CD4-positive, alpha-beta T cell treated with Interleukin-1 beta for 1 hour (primary cell): Measurements from ENCODE around the gene SLC18B1.

Experiments
- DNase-seq, 2 donors: peaks; one replicate each; pipeline ENCODE4 v3.0.0-alpha.2; 2020 to 2022

SLC18B1 gene

GRCh38 chr6:132797951-132798868 is at the start of gene SLC18B1:
Gene SLC18B1 (minus strand): TSS chr6:132798637. CDS start chr6:132798456, 181 bp downstream.
- DNase-seq = peak; percentile 20 to 44

GRCh38 chr6:132843316-132844035 is 45.0 kb upstream of the SLC18B1 start:
- no peak for DNase-seq

GRCh38 chr6:132841966-132842365 is 43.5 kb upstream of the SLC18B1 start:
- DNase-seq = no peak

GRCh38 chr6:132832891-132833290 is 34.5 kb upstream of the SLC18B1 start:
- no peak for DNase-seq

GRCh38 chr6:132830334-132830751 is 31.9 kb upstream of the SLC18B1 start:
- DNase-seq = no peak

GRCh38 chr6:132820629-132821381 is 22.4 kb upstream of the SLC18B1 start:
- DNase-seq = no peak

GRCh38 chr6:132819405-132820161 is 21.1 kb upstream of the SLC18B1 start:
- DNase-seq = no peak

- no peak for DNase-seq
Measured at GRCh38 chr6:132818404-132819359, 20.2 kb upstream of the SLC18B1 start.

GRCh38 chr6:132817554-132818403 is 19.3 kb upstream of the SLC18B1 start:
- DNase-seq = no peak

GRCh38 chr6:132816660-132817059 is 18.2 kb upstream of the SLC18B1 start:
- no peak for DNase-seq

- no peak for DNase-seq
Measured at GRCh38 chr6:132814716-132815570, 16.5 kb upstream of the SLC18B1 start.

- DNase-seq = peak; percentile 36 to 64
Measured at GRCh38 chr6:132813173-132813856, 14.9 kb upstream of the SLC18B1 start.

GRCh38 chr6:132812756-132813172 is 14.3 kb upstream of the SLC18B1 start:
- DNase-seq = no peak

GRCh38 chr6:132812255-132812732 is 13.9 kb upstream of the SLC18B1 start:
- no peak for DNase-seq

- no peak for DNase-seq
Measured at GRCh38 chr6:132811276-132811675, 12.8 kb upstream of the SLC18B1 start.

- DNase-seq = no peak
Measured at GRCh38 chr6:132805548-132805947, 7.1 kb upstream of the SLC18B1 start.

- DNase-seq = no peak
Measured at GRCh38 chr6:132804251-132804650, 5.8 kb upstream of the SLC18B1 start.

GRCh38 chr6:132800656-132801055 is 2.2 kb upstream of the SLC18B1 start:
- DNase-seq = no peak
